NCI-H146 treated with DMSO at 0.1 percent for 48 hours (cell line): Measurements from ENCODE around the gene TMEM19.

Source experiments
- DNase-seq: peaks from one replicate; lab custom pipeline; 2025; ENCODE audit not compliant: unreplicated experiment; lab: John Stamatoyannopoulos, UW

Gene TMEM19

DNA sequence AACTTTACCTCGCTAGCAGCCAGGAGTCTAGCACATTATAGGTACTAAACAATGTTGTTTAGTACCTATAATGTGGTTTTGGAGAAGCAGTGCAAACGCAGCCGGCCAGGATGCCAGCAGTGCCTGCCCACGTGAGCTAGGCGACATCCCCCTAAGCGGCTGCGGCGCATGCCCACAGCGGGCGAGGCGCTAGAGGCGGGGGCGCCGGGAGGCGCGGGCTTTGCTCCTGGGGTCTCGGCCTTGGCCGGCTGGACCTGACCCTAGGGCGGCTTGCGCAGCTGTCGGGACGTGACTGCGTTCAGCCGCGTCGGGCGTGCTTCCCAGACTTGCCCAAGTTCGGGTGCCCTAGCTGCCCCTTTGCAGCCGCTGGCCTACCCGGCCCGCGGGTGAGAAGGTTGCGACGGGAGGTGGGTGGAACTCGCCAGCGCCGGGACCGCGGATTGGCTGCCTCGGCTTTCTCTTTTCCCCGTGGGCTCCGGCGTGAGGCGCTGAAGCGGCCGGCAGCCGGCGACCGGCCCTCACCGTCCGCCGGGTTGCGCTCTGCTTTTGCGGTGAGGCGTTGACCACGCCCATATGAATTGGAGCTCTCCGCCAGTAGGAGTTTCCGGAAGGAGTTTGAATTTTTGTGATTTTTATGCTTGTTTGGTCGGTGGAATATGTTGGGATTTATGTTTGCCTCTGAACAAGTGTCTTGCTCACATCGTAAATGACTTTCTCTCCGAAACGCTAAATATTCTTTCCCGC, at the start of gene TMEM19:
Gene TMEM19, plus strand, starts transcription at position 169 of the 744 bp plus-strand sequence. CDS start 599 bp downstream, outside the sequence.
- DNase-seq: peak; percentile 66

DNA sequence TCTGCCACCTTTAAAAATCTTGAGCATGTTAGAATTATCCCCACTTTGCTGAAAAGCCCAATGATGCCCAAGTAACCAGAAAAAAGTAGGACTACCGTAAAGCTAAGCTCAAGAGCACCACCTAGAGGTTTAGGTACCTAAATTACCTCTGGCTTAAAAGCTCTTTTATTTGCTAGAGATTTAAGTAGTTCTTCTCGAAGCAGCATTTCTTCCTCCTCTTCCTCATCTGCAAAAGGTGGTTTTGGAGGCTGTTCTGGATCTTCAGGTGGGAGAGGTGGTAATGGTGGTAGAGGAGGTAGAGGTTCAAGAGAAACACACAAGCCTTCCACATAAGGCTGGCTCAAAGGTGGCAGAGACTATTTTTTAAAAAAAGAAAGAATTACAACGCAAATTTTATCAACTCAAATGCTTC, 49.2 kb upstream of the TMEM19 start:
- DNase-seq: peak; percentile 26

DNA sequence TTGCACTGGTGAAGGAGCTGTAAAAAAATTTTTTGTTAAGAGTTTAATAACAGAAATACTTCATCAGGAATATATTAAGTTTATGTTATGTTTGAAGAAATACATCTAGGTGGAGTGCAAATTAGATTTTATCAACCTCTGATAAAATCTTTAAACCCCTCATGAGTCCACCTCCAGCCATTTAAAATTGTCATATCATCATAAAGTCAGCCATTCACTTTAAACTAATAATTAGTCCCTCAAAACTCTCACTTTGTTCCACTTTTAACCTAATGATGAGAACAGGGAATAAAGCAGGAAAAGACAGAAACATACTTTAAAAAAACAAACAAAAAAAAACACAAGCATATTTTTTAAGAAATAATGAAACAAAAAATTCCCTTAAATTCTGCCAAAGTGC, 47.4 kb upstream of the TMEM19 start:
- DNase-seq: no peak

DNA sequence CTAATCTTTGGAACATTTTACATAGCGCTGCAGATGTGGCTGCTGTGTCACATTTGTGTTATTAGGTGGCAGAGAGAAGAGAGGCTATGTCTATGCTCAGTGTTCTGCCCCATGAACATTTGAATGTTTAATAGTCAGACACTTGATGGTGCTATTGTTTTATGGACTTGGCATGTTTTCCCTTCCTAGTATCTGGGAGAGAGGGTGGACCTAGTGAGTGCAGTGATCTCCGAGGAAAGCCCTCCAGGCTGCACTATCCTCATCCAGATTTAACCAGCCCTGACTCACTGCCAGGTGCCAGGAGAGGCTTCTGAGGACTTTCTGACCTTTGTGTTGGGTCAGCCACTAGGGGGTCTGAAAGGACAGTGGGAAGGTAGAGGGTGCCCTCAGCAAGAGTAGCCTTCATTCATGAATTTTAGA, 46.5 kb upstream of the TMEM19 start:
- DNase-seq: no peak

DNA sequence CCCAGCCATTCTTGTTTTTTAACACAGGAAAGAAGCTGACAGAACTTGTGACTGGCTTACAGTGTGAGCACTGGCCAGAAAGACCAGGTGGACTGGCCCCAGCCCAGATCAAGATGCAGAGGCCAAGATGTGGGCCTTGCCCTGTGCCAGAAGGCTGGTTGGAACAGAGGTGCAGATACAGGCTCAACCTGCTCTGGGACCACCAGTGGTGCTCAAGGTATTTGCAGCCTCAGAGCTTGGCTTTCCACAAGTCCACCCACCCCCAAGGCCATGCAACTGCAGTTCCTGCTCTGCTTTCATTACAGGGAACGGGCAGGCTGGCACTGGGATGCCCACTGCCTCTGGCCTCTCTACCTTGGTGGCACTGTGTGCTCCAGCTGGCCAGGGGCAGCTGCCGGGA, 45.6 kb upstream of the TMEM19 start:
- DNase-seq: no peak

DNA sequence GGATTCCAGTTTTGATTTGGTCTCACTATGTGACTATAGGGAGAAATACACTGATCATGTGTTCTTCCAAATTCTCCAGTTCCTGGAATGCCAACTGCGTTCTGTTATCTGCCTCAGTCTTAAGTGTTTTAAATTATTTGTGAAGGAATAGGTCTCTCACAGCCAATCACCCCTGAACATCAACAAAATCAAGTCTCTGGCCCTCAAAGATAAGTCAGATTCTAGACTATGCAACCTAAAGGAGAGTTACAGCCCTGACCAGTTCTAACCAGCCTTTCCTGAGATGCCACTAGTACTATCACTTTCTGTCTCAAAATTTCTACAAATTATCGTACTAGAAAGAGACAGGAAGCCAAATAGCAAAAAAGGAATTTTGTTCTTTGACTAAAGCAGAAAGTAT, 44.5 kb upstream of the TMEM19 start:
- DNase-seq: no peak

DNA sequence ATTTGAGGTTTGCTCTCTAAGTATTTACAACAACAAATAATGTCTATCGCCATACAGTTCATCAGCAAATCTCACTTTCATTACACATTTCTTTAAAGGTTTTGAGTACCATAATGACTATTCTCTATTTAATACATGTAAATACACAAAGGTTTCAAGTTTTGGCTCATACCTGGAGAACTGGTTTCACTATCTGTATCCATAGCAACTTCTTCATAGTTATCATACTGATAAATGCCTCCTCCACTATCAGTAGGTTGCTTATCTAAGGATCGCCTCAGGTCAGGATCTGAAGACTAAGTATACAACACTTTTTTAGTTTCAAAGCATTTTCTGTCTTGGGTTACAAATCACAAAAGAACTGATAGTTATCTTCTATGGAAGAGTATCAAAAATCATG, 43.6 kb upstream of the TMEM19 start:
- no peak for DNase-seq

DNA sequence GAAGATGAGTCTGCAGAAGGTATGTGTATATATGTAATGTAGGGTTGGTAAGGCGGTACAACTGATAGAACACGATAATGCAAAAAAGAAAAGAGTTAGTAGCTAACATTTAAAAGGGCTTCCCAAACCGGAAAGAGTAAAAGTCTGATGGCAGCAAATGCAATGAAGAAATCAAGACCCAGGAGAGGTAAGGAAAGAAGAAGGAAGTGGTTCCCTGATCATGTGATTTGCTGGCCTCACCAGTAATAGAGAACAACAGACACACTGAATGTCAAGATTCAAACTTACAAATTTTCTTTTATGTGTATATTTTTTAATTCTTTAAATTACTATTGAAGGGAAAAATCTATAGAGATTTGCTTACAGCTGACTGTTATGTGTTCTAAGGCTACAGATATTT, 40.6 kb upstream of the TMEM19 start:
- DNase-seq: no peak

DNA sequence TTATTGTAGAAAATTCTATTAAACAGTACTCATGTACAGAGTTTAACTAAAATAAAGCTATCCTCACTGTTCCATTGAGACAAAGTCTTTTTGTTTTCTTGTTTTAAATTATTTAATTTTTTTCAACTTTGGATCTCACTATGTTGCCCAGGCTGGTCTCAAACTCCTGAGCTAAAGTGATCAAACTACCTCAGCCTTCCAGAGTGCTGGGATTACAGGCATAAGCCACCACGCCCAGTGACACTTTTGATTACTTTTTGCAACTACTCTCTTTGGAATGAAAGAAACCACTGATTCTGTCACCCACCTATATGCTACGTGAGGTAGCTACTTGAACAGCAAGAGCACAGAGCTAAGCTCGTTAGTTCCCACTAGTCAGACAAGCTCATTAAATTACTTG, 39.4 kb upstream of the TMEM19 start:
- DNase-seq: no peak

DNA sequence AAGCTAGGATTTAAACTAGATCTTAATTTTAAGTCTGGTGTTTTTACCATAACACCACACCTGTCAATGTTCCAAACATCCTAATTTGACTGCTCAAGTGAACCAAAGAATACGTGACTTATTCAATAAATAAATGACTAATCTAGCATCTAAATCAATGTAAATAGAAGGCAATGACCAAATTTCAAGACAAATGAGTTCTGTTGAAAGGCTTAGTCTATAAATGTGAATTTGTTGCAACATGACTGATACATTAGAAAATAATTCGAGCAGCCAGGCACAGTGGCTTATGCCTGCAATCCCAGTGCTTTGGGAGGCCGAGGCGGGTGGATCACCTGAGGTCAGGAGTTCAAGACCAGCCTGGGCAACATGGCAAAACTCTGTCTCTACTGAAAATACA, 37.3 kb upstream of the TMEM19 start:
- DNase-seq: no peak

DNA sequence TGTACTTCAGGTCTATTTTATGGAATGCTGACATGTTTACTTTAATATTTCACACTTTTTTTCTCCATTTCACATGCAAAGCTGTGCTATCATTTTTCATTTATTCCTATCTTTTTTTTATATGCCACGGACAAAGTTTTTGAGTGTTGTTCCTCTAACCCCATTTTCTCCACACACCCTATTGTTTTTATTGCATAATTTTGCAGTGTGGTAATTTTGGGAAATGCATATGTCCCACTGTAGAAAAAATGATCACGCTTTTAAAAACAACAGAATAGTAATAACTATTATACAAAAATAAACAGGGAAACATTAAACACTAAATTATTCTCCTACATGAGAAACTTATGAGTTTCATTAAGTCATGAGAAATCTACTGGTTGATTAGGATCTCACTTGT, 36.5 kb upstream of the TMEM19 start:
- no peak for DNase-seq

DNA sequence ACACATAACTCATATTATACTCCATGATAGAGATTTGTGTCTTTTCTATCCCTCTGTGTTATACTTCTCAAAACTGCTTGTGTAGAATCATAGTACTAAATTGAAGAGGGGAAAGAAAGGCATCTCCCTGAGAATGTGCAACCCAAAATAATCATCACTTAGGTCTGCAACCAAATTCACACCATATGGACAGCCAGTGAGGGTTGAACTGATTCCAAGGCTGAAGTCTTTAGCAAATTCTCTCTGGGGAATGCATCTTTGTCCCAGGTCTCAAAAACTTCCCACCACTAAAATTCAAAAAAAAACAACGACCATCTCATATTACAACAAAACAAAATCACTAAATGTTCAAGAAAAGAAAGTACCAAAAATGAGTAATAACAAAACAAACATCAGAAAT, 33.2 kb upstream of the TMEM19 start:
- DNase-seq: no peak

DNA sequence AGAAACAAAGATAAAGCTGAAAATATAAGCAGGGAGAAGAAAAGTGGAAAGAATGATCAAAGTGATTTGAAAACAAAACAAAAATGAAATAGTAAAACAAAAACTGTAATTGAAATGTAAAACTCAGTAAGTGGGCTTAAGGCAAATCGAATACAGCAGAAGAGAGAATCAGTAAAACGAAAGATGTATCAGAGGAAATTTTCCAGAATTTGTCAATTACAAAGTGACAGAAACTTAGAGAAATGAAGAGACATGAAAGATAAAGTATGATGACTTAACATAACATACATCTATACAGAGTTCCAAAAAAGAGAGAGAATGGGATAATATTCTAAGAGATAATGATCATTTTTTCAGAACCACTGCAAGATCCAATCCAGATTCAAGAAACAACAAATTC, 32.7 kb upstream of the TMEM19 start:
- no peak for DNase-seq

DNA sequence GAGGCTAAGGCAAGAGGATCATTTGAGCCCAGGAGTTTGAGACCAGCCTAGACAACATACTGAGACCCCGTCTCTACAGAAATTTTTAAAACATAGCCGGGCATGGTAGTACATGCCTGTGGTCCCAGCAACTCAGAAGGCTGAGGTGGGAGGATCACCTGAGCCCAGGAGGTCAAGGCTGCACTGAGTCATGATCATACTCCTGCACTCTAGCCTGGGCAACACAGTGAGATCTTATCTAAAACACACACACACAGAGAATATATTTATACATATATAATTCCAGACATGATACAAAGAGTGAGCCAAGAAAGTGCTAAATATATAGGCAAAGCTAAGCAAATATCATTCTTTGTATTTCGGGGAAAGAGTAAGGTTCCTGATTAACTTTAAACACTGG, 31.7 kb upstream of the TMEM19 start:
- DNase-seq: no peak

DNA sequence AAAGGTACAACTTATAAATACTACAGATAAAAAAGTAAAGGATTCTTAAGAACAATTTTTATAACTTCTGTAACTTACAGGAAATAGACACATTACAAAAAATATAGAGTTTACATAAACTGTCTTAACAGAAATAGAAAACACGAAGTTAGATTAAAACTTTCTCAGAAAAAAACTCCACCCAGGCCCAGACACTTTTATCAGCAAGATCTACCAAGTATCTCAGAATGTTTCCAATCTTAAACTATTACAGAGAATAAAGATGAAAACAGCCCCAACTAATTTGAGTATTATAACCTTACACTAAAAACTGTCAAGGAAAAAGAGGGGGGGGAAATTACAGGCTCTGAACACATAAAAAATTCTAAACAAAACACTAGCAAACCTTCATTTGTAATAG, 30.4 kb upstream of the TMEM19 start:
- DNase-seq: no peak

DNA sequence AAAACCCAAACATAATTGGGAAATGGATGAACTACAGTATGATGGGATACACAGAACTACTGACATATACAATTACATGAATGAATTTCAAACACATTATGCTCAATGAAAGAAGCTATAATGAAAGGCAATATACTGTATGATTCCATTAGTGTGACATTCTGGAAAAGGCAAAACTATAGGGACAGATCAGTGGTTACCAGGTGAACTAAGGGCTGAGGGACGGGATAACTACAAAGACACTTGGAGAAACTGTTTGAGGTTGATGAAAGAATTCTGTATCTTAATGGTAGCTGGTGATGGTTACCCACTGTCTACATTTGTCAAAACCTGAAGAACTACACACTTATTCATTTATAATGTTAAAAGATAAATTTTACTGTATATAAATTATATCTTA, 30.0 kb upstream of the TMEM19 start:
- no peak for DNase-seq

DNA sequence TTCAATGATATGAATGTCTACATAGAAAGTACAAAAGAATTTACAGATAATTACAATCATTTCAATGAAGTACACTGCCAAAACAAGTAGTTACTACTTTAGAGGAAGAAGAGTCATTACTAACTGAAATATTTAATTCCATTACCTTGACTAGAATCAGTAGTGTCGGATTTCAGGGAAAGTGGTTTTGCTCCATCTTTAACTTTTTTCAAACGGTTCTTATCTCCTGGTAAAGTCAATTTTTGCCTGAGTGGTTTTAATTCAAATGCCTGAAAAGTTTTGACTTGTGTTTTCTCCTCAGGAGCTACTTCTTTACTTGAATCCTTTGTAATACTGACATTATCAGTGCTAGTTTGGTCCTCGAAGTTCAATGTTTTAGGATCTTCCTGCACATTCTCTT, 29.1 kb upstream of the TMEM19 start:
- no peak for DNase-seq

DNA sequence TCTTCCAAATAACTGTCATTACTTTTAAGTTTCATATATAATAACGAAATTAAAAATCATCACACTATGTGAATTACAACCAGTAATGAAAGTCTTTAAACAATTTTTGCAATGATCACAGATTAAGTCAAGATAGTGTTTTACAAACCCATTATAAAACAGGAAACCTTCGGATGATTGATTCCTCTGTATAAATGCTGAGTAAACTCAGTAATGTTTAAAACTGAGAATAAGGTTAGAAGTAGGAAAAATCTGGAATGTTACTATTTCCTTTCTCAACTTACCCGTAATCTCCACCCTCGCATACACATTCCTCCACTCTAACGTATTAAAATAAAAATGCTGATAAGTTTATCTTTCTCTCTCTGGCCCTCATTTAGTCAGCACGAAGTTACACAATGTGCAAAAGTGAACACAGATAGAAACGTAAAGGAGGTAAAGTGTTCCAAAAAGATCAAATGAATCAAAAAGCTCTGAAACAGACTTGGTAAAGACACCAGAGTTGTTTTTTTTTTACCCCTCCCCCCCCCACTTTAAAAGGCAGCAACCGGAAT, 23.8 kb upstream of the TMEM19 start:
- no peak for DNase-seq

DNA sequence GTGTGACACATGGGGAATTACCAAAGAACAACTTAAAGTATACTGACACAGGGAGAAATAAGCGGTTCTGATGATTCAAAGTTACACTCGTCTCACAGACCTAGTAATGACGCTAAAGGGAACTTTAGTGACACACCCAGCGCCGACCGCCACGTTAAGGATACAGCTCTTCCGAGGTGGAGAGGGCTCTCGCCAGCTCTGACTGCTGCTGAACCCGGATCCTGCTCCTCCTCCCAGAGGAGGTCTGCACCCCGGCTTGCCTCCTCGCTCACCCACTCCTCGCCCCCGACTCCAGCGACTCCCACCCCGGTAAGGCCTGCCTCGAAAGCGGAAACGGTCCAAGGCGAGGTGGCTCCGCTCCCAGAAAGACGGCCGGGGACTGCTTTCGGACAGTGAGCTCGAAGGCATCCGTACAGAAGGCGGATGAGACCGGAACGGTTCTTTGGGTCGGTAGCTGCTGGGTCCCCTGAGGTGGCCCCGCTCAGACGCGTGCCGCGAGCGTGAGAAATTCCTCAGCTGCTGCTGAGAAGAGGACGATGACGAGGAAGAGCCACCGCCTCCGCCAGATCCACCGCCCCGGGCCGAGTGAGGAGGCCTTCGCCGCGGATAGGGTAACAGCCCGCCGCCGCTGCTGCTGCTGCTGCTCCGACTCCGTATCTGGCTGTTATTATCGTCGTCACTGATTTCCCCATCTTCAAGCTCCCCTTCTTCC, 22.9 kb upstream of the TMEM19 start:
- DNase-seq: no peak

DNA sequence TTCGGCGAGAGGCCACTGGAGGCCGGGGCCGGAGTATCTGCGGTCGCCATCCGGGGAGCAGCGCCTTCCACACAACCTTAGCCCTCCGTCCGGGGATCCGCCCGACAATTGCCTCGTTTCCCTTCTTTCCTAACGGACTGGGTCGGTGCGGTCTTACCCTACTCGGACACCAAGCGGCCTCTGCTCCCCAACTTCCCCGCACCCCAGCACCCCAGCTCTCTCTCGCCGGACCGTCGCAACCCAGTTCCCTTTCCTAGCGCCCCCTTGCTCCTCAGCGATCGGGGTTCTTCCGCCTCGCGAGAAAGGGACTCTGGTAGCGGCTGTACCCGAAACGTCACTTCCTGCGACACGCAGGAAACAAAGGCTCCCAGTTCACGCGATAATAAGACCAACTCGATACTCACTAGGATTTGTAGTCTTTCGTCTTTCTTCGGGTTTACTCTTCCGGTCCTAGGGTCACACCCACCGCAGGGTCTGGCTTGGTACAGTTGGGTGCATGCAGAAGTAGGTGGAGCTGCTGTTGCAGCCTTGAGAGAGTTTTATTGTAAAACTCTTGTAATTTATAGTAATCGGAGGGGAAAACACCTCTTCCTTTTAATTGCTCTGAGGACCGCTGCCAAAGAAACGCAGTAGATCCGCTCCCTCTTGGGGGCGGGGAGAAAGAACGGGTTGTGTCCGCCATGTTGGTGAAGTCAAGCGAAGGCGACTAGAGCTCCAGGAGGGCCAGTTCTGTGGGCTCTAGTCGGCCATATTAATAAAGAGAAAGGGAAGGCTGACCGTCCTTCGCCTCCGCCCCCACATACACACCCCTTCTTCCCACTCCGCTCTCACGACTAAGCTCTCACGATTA, 22.1 kb upstream of the TMEM19 start, which contains the start of the genes THAP2 and ZFC3H1:
Gene THAP2, plus strand, starts transcription at position 741 of the 850 bp plus-strand sequence. CDS start 209 bp downstream, outside the sequence.
Gene ZFC3H1, minus strand, starts transcription at position 288 of the 850 bp plus-strand sequence. Its CDS starts 238 bp downstream, at position 50.
- peak; percentile 99 for DNase-seq

DNA sequence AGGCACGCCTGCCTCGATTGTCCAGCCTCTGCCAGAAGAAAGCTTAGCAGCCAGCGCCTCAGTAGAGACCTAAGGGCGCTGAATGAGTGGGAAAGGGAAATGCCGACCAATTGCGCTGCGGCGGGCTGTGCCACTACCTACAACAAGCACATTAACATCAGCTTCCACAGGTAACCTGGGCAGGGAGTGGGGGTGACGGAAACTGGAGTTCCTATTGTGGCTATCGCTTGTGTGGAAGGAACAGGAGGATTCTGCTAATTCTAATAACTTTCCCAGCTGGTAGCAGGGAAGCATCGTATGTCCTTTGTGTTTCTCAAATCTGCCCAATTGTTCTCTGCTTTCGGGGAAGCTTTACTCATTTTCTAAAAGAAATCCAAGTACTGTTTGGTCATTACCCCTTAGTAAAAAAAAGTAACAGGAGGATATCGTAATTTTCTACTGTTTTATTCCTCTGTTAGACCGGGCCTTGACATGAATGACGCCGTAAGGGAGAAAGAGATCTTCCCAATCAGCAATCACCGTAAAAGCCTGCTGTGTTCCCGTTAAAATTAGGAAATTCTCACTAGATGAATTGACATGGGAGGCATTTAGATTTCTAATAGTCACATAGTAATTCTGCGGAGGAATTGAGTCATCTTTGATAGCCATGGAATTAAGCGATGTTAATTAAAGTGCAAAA, 21.3 kb upstream of the TMEM19 start:
- no peak for DNase-seq
